GM18519 (cell line): Measurements from ENCODE around the gene CCDC106.

ENCODE experiments used
- ATAC-seq: cut with Tn5 transposase; IDR thresholded peaks from one replicate; pipeline ENCODE4 v1.9.1; 2021; ENCODE audit warnings: mild to moderate bottlenecking, moderate library complexity; ENCODE audit not compliant: unreplicated experiment, low FRiP score

Gene CCDC106

GRCh38 chr19:55647732-55648584, at the start of gene CCDC106:
TSS of gene CCDC106 (plus strand) at chr19:55648212. CDS start at chr19:55649047, 835 bp downstream.
- no peak for ATAC-seq

- peak; percentile 41 for ATAC-seq
Observed at GRCh38 chr19:55598719-55599467, 49.1 kb upstream of the CCDC106 start.

GRCh38 chr19:55599468-55599841, 48.6 kb upstream of the CCDC106 start, which contains the start of gene FIZ1:
TSS of gene FIZ1 (minus strand) at chr19:55599517. CDS start at chr19:55597865, 1,652 bp downstream.
- peak; percentile 21 for ATAC-seq

- ATAC-seq: peak; percentile 16
Observed at GRCh38 chr19:55599842-55600661, 48.0 kb upstream of the CCDC106 start, which contains the start of gene ZNF524. TSS of gene ZNF524 (plus strand) at chr19:55600288. CDS start at chr19:55602113, 1,825 bp downstream.

GRCh38 chr19:55600662-55601028, 47.4 kb upstream of the CCDC106 start:
- no peak for ATAC-seq

- no peak for ATAC-seq
Observed at GRCh38 chr19:55601084-55601483, 46.9 kb upstream of the CCDC106 start.

- ATAC-seq: no peak
Observed at GRCh38 chr19:55602104-55603001, 45.7 kb upstream of the CCDC106 start.

- no peak for ATAC-seq
Observed at GRCh38 chr19:55603115-55603514, 44.9 kb upstream of the CCDC106 start.

- ATAC-seq: no peak
Observed at GRCh38 chr19:55603581-55604292, 44.3 kb upstream of the CCDC106 start.

- ATAC-seq: peak; percentile 32
Observed at GRCh38 chr19:55605207-55605636, 42.8 kb upstream of the CCDC106 start.

- no peak for ATAC-seq
Observed at GRCh38 chr19:55605637-55606470, 42.2 kb upstream of the CCDC106 start, which contains the start of gene ZNF865. TSS of gene ZNF865 (plus strand) at chr19:55605647. CDS start at chr19:55613619, 7,972 bp downstream.

- ATAC-seq: no peak
Observed at GRCh38 chr19:55606471-55606787, 41.6 kb upstream of the CCDC106 start.

GRCh38 chr19:55606817-55607216, 41.2 kb upstream of the CCDC106 start:
- ATAC-seq: no peak

- no peak for ATAC-seq
Observed at GRCh38 chr19:55609326-55609725, 38.7 kb upstream of the CCDC106 start.

GRCh38 chr19:55611300-55611982, 36.6 kb upstream of the CCDC106 start:
- no peak for ATAC-seq

- ATAC-seq: no peak
Observed at GRCh38 chr19:55611983-55612645, 35.9 kb upstream of the CCDC106 start.

- ATAC-seq: no peak
Observed at GRCh38 chr19:55613396-55613795, 34.6 kb upstream of the CCDC106 start.
